Fibroblast of the conjunctiva (primary cell): ENCODE measurements around the gene SERPINI1.
A peak's percentile ranks its signal among the peaks of the same experiment; 100 is the strongest.
"Not testable (repeated sequence)": the region's sequence is repeated elsewhere in the genome, so short reads cannot be mapped to it uniquely, and the experiment has no call there.

Experiments
- DNase-seq: peaks from one replicate; pipeline ENCODE4 v3.0.0-alpha.2; 2010; ENCODE audit warnings: low read depth

SERPINI1 gene

DNA sequence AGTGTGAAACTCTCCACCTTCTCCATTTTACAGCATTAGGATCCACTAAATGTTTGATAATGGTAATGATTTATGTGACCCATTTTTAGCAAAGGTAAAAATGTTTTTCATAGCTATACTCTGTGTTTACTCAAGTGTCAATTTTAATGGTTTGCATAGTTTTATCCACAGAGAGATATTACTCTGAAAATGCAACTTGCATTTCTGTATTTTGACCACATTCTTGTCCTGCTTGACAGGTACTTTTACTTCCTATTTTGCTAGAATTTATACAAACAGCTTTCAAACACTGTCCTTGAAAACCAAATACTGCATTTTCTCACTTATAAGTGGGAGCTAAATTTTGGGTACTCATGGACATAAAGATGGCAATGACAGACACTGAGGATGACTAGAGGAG, 62.9 kb downstream of the SERPINI1 start:
- DNase-seq: no peak

GRCh38 chr3:167808910-167809309, 73.4 kb downstream of the SERPINI1 start:
- no peak for DNase-seq

DNA sequence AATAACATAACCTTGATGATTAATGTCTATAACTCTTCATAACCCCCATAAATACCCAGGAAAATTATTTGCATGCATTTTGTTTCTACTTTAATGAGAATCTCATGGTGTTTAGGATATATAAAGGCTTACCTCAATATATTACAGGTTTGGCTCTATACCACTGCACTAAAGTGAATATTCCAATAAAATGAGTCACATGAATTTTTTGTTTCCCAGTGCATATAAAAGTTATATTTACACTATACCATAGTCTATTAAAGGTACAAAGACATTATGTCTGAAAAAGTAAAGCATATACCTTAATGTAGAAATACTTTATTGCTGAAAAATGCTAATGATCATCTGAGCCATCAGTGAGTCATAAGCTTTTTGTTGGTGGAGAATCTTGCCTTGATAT, 74.7 kb downstream of the SERPINI1 start:
- no peak for DNase-seq

DNA sequence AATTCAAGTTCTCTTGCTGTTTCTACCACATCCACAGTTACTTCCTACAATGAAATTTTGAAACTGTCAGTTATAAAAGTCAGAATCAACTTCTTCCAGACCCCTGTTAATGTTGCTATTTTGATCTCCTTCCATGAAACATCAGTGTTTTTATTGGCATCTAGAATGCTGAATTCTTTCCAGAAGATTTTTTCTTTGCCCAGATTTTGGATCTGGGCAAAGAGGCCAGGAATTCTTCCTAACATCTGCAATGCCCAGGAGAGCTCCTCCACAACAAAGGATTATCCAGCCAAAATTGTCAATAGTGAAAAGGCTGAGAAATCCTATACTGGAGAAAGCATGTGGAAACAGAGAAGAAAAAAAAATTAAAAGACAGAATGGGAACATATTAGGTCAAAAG, 75.5 kb downstream of the SERPINI1 start:
- peak; percentile 10 for DNase-seq

- no peak for DNase-seq
Measured at GRCh38 chr3:167813169-167814123, 77.9 kb downstream of the SERPINI1 start.

- DNase-seq: peak; percentile 53
Measured at GRCh38 chr3:167814441-167814951, 79.0 kb downstream of the SERPINI1 start.

GRCh38 chr3:167816953-167817352, 81.4 kb downstream of the SERPINI1 start:
- no peak for DNase-seq

DNA sequence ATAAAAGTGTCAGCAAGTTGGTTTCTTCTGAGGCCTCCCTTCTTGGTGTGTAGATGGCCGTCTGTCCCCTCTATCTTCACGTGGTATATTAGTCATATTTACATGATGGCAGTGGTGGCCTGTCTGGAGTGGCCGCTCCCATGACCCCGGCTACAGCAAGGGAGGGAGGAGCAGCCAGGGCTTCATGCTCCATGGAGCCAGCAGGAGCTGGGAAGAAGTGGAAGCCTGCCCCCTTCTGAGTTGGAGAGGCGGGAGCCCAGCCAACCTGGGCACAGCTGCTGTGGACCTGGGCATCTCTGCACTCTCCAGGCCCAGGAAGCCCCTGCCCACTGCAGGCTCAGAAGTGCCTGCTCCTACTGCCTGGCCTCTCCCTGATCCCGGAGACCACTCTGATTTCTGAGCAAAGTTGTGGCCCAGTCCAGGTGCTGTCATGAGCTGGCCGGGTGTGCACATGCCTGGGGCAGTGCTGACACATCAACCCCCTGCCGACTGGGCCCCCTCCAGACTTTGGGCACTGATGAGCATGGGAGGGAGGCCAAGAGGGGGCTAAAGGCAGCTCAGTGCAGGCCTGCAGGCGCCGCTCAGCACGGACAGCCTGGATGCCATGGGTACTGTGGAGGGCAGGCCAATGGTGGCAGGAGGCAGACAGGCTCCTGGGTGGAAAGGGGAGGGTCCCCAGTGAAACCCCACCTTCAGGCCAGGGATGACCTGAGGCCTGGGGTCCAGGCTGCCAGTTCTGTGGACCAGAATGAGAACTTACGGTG, 84.8 kb downstream of the SERPINI1 start:
- DNase-seq: no peak

DNA sequence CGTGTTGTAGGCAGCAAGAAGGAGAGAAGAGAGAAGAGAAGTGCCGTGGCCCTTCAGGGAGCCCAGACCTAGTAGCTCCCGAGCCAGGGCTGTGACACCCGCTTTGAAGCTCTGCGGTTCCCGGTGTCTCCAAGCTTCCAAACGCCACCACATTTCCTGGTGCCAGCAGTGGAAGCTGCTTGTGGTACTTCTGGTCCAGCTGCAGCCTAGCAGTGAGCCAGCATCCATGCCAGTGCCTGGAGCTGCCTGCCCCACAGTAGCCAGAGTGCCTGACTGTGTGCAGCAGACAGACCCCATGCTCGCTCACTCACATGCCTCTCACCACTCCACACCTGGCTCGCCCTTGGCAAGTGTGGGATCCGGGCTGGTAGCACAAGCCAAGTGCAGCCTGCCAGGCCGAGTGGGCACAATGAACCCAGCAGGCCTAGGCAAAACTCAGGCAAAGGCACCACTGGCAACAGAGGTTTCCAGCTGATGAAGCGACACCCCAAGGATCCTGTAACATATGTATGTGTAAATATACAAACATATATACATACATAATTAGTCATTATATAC, 85.8 kb downstream of the SERPINI1 start:
- DNase-seq: no peak

- no peak for DNase-seq
Measured at GRCh38 chr3:167823738-167824137, 88.2 kb downstream of the SERPINI1 start.

GRCh38 chr3:167827588-167827987, 92.1 kb downstream of the SERPINI1 start:
- DNase-seq: not testable (repeated sequence)

DNA sequence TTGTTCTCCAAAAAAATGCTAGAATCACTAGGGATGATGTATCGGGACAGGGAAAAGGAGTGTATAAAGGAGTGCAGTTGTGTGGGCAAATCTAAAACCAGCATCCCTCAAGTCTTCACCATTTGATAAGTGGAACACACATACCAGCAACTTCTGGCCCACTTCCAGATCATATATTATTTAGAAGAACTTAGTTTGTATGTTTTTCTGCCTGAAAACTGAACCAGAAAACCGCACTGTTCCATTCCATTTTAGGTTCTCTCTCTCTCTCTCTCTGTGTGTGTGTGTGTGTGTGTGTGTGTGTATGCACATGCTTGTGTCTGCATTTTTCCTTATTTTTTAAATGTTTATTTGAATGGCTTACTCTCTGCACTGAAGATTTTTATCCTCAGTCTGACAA, 93.5 kb downstream of the SERPINI1 start:
- no peak for DNase-seq

- no peak for DNase-seq
Measured at GRCh38 chr3:167830007-167830406, 94.5 kb downstream of the SERPINI1 start.

- no peak for DNase-seq
Measured at GRCh38 chr3:167835359-167835758, 99.8 kb downstream of the SERPINI1 start.

- DNase-seq: no peak
Measured at GRCh38 chr3:167835953-167836352, 100.4 kb downstream of the SERPINI1 start.

- no peak for DNase-seq
Measured at GRCh38 chr3:167837466-167837865, 101.9 kb downstream of the SERPINI1 start.

GRCh38 chr3:167839460-167840134, 104.1 kb downstream of the SERPINI1 start:
- DNase-seq: no peak

DNA sequence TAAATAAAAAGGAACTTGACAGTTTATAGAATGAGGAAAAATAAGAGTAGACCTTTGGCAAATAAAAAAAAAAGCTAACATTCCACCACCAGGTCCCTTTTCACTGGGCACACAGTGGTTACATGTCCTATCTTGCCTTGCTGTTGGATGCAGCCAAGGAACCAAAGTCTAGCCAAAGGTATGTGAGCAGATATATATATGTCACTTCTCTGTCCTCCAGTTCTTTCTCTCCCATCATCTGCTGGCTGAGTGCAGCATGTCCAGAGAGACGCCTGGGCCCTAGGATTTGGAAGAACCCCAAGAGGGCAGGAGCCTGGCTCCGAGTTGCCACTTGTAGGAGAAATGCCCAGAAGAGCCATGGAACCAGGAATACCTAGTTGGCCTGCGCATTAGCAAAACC, 104.7 kb downstream of the SERPINI1 start:
- no peak for DNase-seq

DNA sequence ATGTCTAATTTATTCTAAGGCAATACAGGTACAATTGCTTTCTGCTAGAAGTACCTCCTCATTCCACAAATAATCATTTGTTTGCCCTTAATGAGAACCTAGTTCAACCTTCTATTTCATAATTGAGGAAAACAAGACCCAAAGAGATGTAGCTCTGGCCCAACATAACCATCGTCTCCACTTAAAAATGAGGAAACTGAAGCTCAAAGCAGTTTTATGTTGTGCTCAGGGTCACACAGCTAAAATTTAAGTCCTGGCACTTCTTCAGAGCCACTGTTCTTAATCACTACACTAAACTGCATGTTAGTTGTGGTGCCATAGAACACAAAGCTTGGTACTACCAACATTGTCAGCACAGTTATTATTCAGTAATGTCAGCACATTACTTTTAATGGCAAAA, 108.0 kb downstream of the SERPINI1 start:
- no peak for DNase-seq

GRCh38 chr3:167843886-167844285, 108.4 kb downstream of the SERPINI1 start:
- no peak for DNase-seq

- no peak for DNase-seq
Measured at GRCh38 chr3:167844528-167844927, 109.0 kb downstream of the SERPINI1 start.

DNA sequence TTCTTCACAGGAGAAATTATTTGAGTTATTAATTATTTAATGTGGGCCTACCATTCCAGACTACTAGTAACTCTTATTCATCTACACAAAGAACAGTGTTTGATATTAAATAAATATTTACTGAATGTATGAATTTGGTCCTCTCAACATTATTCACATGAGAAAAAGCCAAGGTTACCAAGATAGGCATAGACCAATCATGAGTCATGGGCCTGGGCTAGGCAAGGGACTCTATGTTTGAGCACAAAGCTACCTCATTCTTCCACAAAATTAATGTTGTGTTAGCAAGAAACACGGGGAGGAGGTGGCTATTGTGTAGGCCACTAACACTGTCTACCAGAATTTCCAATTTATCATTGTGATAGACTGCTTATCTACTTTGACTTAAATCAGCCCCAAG, 115.7 kb downstream of the SERPINI1 start:
- DNase-seq: no peak
